ENCODE data around the gene RNASE13. TPM values are rescaled to one million over a fixed set of nuclear protein-coding genes. Genes with fewer than 3 reads are reported as not detected.
A peak's percentile ranks its signal among the peaks of the same experiment; 100 is the strongest.
"Not testable (repeated sequence)": the region's sequence is repeated elsewhere in the genome, so short reads cannot be mapped to it uniquely, and the experiment has no call there.

RNASE13 gene
- total RNA-seq, 4 donors from 2014 or later: not detected

DNA sequence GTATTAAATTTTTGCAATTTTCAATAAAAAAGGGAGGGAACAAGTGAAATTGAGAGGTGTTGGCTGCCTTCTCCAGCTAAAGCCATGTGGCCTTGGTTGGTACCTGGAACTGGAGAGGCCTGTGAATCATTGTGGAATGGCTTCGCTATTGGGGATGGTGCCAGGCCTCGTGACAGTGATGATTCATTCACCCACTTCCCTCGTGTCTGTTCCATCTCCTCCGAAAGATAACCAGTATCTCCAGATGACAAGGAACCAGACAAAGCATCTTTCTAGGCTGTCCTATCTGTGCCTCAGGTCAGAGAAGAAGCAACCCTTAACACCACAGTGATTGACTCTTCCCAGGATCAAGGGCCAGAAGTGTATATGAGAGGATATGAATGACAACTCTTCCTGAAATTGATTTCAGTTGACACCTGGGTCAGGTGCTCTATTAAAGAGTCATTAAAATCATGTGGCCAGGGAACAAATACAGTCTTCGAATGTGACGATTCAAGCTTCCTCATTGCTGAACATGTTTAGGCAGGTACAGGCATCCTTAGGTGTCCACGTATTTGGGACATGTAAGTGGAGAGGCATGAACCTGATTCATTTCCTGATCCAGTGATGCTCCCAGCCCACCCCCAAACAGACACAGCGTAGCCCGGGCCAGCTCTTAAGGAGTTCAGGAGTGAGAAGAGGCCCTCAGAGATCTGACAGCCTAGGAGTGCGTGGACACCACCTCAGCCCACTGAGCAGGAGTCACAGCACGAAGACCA, 7.2 kb upstream of the RNASE13 start, which contains the start of gene RNASE7:
Gene RNASE7 (plus strand): TSS at position 687 of the 758 bp plus-strand sequence. CDS start 631 bp downstream, outside the sequence.
- H3K27ac ChIP-seq: peak within 1 kb of the TSS in 3 of 4 donors; percentile 49 to 71 (median 63)
- WGBS, 2 donors (ENCODE audit: low coverage in 1 of 2): 67% methylated on average over 11 of the region's 11 CpGs; no CpG with 5 or more reads in 1 of the 2 donors

DNA sequence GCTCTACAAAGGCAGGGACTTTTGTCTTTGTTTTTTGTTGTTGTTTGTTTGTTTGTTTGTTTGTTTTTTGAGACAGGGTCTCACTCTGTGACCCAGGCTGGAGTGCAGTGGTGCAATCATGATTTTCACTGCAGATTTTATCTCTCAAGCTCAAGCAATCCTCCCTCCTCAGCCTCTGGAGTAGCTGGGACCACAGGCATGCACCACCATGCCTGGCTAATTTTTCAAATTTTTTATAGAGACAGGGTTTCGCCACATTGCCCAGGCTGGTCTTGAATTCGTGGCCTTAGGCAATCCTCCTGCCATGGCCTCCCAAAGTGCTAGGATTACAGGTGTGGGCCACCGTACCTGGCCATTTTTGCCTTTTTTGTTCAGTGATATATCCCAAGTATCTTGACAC, 6.3 kb upstream of the RNASE13 start:
- 74% methylated on average over 3 of the region's 3 CpGs; no CpG with 5 or more reads in 1 of the 2 donors for WGBS, 2 donors (ENCODE audit: low coverage in 1 of 2)
- intact Hi-C loops (cut with DNase I; ENCODE audit: low total_unique reads): loop anchor here (2.0 kb wide), 1 partner anchor 26 kb away; no protein-coding TSS in a partner anchor
- H3K4me3 ChIP-seq; H3K27ac ChIP-seq; H3K36me3 ChIP-seq; H3K27me3 ChIP-seq; H3K9me3 ChIP-seq; DNase-seq; in situ Hi-C loops (cut with MboI; ENCODE audit: low pct_ligation_motif_present in 1 of 4, low pct_unique_long_range_greater_than_20kb in 1 of 4, low sequenced_read_pairs in 3 of 4): not testable (repeated sequence)
- H3K4me1 ChIP-seq: peaks cover 28 to 43% (median 31%) of the 10 kb centered on the region in 4 donors

More for the DNA sequence above, 7.2 kb upstream of the RNASE13 start, which contains the start of gene RNASE7:
- intact Hi-C loops (cut with DNase I; ENCODE audit: low total_unique reads): loop anchor here (2.0 kb wide), 1 partner anchor 27 kb away; no protein-coding TSS in a partner anchor
- Histone ChIP-seq H3K9me3 (no peaks in the 10 kb centered on the region), H3K36me3 (no peaks in the 10 kb centered on the region), H3K4me1 (peaks cover 28 to 43% (median 31%) of the 10 kb centered on the region in 4 donors), H3K4me3 (no peak within 1 kb of the TSS), H3K27me3 (no peaks in the 10 kb centered on the region)
- in situ Hi-C loops (cut with MboI; ENCODE audit: low pct_ligation_motif_present in 1 of 4, low pct_unique_long_range_greater_than_20kb in 1 of 4, low sequenced_read_pairs in 3 of 4): no loop called here
- no peak for DNase-seq
- TF ChIP-seq EP300 (IDR thresholded peaks at IDR 0.05; ENCODE audit: low read depth): no peak
- no peak for TF ChIP-seq POLR2AphosphoS5 (IDR thresholded peaks at IDR 0.05)
- no peak for TF ChIP-seq POLR2A (IDR thresholded peaks at IDR 0.05)
- TF ChIP-seq, protein P1, sequence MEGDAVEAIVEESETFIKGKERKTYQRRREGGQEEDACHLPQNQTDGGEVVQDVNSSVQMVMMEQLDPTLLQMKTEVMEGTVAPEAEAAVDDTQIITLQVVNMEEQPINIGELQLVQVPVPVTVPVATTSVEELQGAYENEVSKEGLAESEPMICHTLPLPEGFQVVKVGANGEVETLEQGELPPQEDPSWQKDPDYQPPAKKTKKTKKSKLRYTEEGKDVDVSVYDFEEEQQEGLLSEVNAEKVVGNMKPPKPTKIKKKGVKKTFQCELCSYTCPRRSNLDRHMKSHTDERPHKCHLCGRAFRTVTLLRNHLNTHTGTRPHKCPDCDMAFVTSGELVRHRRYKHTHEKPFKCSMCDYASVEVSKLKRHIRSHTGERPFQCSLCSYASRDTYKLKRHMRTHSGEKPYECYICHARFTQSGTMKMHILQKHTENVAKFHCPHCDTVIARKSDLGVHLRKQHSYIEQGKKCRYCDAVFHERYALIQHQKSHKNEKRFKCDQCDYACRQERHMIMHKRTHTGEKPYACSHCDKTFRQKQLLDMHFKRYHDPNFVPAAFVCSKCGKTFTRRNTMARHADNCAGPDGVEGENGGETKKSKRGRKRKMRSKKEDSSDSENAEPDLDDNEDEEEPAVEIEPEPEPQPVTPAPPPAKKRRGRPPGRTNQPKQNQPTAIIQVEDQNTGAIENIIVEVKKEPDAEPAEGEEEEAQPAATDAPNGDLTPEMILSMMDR (IDR thresholded peaks at IDR 0.05): no peak

DNA sequence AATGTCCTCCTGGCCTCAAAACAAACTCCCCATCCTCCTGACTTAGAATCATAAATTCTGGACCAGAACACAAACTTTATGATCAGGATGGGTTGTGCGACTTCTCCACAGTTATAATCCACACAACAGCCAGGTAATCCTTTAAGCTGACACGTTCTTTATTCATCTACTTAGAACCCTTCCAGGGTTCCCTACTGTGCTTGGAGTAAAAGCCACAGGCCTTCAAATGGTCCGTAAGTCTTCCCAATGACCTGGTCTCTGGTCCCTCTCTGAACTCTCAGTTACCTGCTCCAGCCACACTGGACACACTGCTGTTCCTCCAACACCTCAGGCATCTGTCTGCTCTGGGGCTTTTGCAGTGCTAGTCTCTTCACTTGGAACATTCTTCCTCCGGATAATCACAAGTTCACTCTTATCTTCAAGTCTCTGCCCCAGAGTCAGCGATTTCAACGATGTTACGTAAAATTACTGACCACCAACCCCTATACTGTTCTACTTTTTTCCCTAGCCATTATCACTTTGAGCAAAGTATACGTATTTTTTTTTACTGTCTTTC, 5.8 kb upstream of the RNASE13 start:
- DNase-seq: no peak
- 79 to 82% methylated on average over 6 to 8 of the region's 8 CpGs for WGBS, 2 donors (ENCODE audit: low coverage in 1 of 2)
- H3K9me3 ChIP-seq: no peaks in the 10 kb centered on the region
- peaks cover 28 to 43% (median 31%) of the 10 kb centered on the region in 4 donors for H3K4me1 ChIP-seq
- H3K27ac ChIP-seq: peak overlapping the region in 1 of 4 donors; percentile 82
- no peaks in the 10 kb centered on the region for H3K27me3 ChIP-seq
- H3K36me3 ChIP-seq: no peaks in the 10 kb centered on the region
- intact Hi-C loops (cut with DNase I; ENCODE audit: low total_unique reads): loop anchor here (2.0 kb wide), 1 partner anchor 26 kb away; no protein-coding TSS in a partner anchor
- no peak for TF ChIP-seq POLR2A (IDR thresholded peaks at IDR 0.05)
- no peak for TF ChIP-seq POLR2AphosphoS5 (IDR thresholded peaks at IDR 0.05)
- TF ChIP-seq EP300 (IDR thresholded peaks at IDR 0.05; ENCODE audit: low read depth): no peak
- TF ChIP-seq, protein P1 (IDR thresholded peaks at IDR 0.05): no peak
- H3K4me3 ChIP-seq: no peak overlapping the region
- in situ Hi-C loops (cut with MboI; ENCODE audit: low pct_ligation_motif_present in 1 of 4, low pct_unique_long_range_greater_than_20kb in 1 of 4, low sequenced_read_pairs in 3 of 4): no loop called here

GRCh38 chr14:21039585-21040369, 5.2 kb upstream of the RNASE13 start:
- peak; percentile 45 for DNase-seq
- H3K27ac ChIP-seq: peak overlapping the region; percentile 75 to 83 (median 80)
- TF ChIP-seq, protein P1 (IDR thresholded peaks at IDR 0.05): peak; percentile 59 to 75 (median 63)
- no peak for TF ChIP-seq POLR2A (IDR thresholded peaks at IDR 0.05)
- no peak overlapping the region for H3K4me3 ChIP-seq
- H3K36me3 ChIP-seq: no peaks in the 10 kb centered on the region
- H3K4me1 ChIP-seq: peaks cover 28 to 43% (median 31%) of the 10 kb centered on the region in 4 donors
- intact Hi-C loops (cut with DNase I; ENCODE audit: low total_unique reads) (loop anchor here (2.0 kb wide), 1 partner anchor 25 kb away; no protein-coding TSS in a partner anchor), in situ Hi-C loops (cut with MboI; ENCODE audit: low pct_ligation_motif_present in 1 of 4, low pct_unique_long_range_greater_than_20kb in 1 of 4, low sequenced_read_pairs in 3 of 4) (no loop called here)
- no peaks in the 10 kb centered on the region for H3K27me3 ChIP-seq
- WGBS, 2 donors (ENCODE audit: low coverage in 1 of 2): 36 to 46% methylated on average over 8 of the region's 8 CpGs
- H3K9me3 ChIP-seq: no peaks in the 10 kb centered on the region
